ENCODE measurements around the gene TMEM198.

The TMEM198 gene

DNA sequence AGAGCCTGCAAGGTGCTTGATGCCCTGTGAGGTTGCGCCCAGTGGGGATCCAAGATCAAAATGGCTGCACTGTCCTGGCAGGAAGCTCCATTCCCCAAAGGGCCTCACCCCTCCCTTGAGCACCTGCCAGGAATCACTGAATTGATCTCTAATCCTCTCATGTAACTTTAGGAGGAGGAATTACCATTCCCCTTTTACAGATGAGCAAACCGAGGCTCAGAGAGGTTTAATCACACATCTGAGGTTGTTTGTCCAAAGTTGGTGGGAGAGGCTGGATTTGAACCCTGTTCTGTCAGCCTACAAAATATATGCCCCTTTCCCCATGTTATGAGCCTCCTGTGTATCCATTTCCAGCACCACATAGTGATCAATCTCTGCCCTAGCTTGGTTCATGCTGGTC lies 19.0 kb upstream of the TMEM198 start:
- DNase-seq (ENCODE audit: low read depth in 2 of 3, low spot score in 1 of 3), result no peak

- no peak for DNase-seq (ENCODE audit: low read depth in 2 of 3, low spot score in 1 of 3)
These were observed 18.1 kb upstream of the TMEM198 start for GRCh38 chr2:219525533-219526232.

DNA sequence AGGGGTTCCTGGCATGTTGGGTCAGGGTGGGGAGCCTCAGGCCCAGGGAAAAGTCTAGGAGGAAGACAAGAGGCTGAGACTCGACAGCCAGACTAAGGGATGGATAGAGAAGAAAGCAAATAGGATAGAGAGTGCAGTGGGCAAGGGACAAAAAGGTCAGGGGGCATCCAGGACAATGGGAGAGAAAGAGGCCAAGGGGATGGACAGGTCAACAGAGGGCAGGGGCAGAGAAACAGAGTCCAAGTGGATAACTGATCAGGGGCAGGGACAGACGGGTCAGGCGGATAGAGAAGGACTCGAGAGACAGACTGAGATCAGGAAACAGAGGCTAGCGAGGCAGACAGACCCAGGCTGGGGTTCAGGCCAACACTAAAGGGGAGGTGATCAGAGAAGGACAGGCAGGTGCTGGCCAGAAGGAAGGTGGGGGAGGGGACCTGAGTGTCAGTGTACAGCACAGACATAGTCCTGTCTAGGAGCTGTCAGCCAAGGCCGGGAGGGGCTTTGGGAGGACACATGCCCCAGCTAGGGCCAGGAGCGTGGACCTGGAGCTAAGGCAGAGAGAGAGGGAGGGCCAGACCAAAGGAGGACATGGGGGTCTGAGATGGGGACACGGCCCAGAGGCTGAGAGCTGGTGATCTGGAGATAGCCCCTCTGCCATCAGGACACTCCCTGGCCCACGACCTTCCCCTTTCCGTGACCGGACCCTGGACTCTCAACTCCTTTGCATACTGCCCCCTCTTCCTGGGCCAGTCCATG lies 17.3 kb upstream of the TMEM198 start:
- no peak for DNase-seq (ENCODE audit: low read depth in 2 of 3, low spot score in 1 of 3)

DNA sequence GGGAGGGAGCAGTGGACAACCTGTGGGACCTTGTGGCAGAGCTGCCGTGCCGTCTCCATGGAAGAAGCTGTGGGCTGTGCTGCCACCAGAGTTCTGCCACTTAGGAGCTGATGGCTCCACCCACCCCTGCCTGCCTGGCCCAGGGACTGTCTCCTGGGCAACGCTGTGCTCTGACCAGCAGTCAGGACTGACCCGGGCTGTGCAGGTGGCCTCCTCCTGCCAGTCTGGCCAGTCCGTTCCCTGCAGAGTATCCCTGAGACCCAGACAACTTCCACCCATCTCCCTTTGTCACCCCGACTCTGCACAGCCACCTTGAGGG lies 16.8 kb upstream of the TMEM198 start:
- no peak for DNase-seq (ENCODE audit: low read depth in 2 of 3, low spot score in 1 of 3)

DNA sequence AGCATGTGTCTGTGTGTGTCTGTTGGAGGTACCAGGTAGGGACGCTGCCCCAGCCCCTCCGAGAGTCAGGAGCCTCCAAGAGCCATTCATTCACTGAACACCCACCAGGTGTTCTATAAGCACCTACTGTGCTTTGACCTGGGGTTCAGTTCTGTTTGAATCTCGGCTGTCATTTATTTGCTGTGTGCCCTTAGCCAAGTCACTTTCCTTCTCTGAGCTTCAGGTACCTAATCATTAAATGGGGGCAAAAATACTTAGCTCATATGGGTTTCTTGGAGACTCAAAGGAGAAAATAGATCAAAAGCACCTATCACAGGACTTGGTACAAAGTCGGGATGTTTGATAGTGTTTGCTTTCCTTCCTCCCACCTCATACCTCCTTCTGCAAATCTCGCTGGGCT lies 16.4 kb upstream of the TMEM198 start:
- no peak for DNase-seq (ENCODE audit: low read depth in 2 of 3, low spot score in 1 of 3)

DNA sequence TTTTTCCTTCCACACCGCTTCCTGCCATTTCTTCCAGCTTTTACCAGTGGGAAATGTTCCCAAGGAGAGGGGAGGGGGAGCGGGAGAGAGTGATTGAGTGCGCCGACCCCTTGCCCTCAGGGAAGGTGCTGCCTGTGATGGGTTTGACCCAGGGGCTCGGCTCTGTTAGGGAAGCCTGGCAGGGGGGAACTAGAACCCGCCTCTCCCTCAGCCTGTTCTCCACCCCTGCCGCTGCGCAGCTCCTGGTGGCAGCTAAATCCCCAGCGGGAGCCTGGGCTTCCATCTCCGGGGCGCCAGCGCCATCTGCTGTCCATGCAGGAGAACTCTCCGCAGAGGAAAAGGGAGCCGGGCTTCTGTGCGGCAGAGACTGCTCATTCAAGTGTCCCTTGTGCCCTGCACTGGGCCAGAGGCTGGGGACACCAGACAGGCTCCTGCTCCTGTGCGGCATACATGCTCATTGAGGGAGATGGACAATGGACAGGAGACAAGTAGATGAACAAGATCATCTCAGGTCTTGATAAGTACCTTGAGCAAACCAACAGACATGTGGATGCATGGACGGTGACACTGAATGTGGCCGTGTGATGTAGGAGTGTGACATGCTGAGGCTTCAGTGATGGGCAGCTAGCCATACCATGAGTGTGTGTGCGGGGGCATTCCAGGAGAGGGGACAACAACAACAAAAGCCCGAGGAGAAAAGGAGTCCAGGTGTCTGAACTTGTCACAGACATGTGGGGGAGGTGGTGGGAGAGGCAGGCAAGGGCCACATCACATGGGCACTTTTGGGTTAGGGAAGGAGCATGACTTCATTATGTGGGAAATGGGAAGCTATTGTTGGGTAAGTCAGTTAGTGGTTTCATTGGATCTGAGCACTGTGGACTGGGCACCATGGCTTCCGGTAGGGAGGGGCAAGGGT lies 13.5 kb upstream of the TMEM198 start:
- peak; percentile 75 to 88 (median 82) for DNase-seq (ENCODE audit: low read depth in 2 of 3, low spot score in 1 of 3)

DNA sequence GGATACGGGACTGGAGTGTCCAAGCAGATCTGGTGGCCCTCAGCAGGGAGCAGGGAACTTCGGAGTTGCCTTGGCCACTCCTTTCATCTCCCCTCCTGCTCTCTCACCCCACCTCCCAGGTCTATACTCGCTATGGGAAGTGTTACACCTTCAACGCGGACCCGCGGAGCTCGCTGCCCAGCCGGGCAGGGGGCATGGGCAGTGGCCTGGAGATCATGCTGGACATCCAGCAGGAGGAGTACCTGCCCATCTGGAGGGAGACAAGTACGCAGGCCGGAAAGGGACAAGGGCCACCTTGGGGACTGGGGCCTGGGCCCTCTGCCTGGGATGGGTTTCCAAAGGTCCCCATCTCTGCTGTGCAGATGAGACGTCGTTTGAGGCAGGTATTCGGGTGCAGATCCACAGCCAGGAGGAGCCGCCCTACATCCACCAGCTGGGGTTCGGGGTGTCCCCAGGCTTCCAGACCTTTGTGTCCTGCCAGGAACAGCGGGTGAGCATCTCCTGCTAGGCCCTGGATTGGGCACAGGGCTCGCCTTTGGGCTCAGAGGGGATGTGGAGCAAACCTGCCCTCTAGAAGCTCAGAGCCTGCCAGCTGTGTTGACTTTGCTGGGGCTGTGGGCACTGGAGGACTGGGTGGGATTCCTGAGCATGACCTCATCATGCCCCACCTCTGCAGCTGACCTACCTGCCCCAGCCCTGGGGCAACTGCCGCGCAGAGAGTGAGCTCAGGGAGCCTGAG lies 12.0 kb upstream of the TMEM198 start:
- no peak for DNase-seq (ENCODE audit: low read depth in 2 of 3, low spot score in 1 of 3)

- no peak for DNase-seq (ENCODE audit: low read depth in 2 of 3, low spot score in 1 of 3)
These were observed 11.5 kb upstream of the TMEM198 start for GRCh38 chr2:219532378-219532649.

DNA sequence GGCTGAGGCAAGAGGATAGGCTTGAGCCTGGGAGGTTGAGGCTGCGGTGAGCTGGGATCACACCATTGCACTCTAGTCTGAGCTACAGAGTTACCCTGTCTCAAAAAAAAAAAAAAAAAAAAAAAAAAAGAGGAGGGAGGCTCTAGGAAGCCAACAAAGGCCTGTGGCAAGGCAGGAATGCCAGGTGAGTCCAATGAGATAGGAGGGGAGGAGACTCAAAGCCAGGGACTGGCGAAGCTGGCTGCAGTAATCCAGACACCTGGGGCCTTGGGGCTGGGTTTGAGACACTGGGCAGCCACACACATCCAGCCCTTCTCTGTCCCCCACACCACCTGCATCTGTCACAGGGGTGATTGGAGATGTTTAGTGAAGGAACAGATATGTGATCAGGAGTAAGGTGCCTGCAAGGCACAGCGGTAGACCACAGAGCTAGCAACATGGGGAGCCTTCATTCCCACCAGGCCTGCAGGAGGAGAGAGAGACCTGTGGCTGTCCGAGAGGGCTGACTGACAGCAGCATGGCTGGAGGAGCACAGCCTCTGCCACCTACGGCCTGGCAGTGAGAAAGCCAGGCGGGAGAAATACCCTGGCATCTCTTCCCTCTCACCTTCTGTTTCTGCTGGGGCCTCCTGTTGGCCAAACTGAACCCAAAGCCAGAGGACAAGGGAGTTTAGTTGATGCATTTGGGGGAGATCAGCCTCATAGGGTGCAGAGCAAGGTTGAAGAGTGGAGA lies 9.7 kb upstream of the TMEM198 start:
- DNase-seq (ENCODE audit: low read depth in 2 of 3, low spot score in 1 of 3), result no peak

DNA sequence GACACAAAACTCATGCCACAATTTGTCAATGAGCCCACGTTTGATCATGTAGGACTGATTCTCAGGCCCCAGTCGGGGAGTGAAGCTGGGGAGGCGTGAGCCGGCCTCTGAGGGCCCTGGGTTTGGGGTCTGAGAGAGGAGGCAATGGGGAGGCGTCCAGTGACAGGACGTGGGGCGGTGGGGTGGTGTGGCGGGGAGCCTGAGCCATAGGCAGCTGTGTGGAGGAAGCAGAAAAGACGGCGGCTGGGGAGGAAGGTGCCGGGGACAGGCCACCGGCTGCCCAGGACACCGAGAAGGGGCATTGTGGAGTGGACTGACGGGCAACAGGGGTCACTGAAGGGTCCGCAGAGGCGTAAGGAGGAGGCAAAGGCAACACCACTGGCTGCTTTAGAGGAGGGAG lies 7.4 kb upstream of the TMEM198 start:
- no peak for DNase-seq (ENCODE audit: low read depth in 2 of 3, low spot score in 1 of 3)

DNA sequence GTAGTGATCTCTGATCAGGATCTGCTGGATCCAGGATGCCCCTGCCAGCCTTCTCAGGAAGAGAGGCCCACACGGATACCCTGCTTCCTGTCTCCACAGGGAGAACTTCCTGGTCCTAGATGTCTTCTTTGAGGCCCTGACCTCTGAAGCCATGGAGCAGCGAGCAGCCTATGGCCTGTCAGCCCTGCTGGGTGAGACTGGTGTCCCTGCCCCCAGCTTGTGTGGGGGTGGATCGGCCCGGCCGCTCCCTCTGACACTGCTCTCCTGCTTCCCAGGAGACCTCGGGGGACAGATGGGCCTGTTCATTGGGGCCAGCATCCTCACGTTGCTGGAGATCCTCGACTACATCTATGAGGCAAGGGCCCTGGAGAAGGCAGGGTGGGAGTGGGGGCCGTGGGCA lies 6.9 kb upstream of the TMEM198 start:
- no peak for DNase-seq (ENCODE audit: low read depth in 2 of 3, low spot score in 1 of 3)

- no peak for DNase-seq (ENCODE audit: low read depth in 2 of 3, low spot score in 1 of 3)
These were observed 6.0 kb upstream of the TMEM198 start for GRCh38 chr2:219537657-219538488.

GRCh38 chr2:219538504-219538951 lies 5.3 kb upstream of the TMEM198 start:
- DNase-seq (ENCODE audit: low read depth in 2 of 3, low spot score in 1 of 3), result no peak

GRCh38 chr2:219538956-219539788 lies 4.7 kb upstream of the TMEM198 start:
- DNase-seq (ENCODE audit: low read depth in 2 of 3, low spot score in 1 of 3), result no peak

DNA sequence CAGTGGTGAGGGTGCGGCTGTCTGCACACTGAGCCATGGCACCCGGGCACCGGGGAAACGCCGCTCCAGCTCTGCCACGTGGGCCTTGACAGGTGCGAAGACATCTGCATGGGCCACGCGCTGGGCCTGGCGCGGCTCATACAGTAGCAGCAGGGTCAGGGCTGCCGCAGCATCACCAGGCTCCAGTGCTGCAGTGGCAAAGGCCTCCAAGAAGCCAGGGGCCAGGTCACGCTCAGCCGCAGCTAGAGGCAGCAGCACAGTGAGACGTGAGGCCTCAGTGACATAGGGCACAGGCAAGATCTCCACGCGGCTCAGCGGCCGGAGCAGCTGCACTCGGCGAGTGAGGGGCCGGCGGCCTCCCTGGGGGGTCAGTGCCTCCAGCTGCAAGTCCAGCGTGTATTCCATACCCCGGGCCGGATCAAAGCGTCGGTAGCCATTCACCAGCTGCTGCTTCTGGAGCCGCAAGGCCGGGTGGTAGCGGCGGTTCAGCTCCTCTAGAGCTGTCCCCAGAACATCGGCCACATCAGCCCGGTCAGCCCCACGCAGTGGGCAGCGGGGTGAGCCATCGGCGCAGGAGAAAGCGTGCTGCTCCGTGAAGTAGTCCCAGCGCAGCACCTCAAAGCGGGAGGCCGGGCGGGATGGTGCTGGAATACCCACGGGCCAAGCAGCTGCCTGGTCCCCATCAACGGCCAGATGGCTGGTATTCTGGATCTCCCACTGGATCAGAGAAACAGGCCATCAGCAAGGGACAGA lies 3.7 kb upstream of the TMEM198 start:
- DNase-seq (ENCODE audit: low read depth in 2 of 3, low spot score in 1 of 3), result no peak

GRCh38 chr2:219540784-219541504 lies 2.9 kb upstream of the TMEM198 start:
- no peak for DNase-seq (ENCODE audit: low read depth in 2 of 3, low spot score in 1 of 3)

- DNase-seq (ENCODE audit: low read depth in 2 of 3, low spot score in 1 of 3), result peak; percentile 81 to 83 (median 83)
These were observed 2.1 kb upstream of the TMEM198 start for GRCh38 chr2:219541611-219542180.

Measured in stimulated activated CD4-positive, alpha-beta T cell treated with anti-CD3 and anti-CD28 coated beads, Interleukin-12 subunit alpha, Interleukin-12 subunit beta, amount 100 ng/mL, for 48 hours (primary cell).